NCI-H187 (cell line): ENCODE results near the gene WDR70.
A peak's percentile ranks its signal among the peaks of the same experiment; 100 is the strongest.
"Not testable (repeated sequence)": the region's sequence is repeated elsewhere in the genome, so short reads cannot be mapped to it uniquely, and the experiment has no call there.

Source experiments
- DNase-seq, 2 experiments: peaks; one replicate each; lab custom pipeline; 2025; lab: John Stamatoyannopoulos, UW

Gene WDR70

DNA sequence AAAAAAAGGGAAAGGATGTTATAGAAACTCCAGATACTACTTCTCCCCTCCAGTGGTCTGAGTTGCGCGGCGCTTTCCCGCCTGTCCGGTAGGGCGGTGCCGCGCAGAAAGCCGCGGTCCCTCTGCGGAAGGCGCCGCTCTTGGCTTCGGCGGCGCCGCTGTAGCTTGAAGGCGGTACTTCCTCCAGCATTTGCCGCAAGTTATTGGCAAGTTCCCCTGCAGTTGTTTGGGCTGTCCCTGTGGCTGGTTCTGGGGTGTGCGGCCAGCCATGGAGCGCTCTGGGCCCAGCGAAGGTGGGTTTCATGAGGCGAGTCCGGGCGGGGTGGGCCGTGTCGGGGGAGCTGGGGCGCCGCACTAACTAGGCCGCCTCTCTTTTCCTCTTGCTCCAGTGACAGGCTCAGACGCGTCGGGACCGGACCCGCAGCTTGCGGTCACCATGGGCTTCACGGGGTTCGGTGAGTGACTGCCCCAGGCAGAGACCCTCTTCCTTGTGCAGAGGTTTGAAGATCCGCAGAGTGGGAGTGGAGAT, at the start of gene WDR70:
Gene WDR70 (plus strand): TSS at position 219 of the 529 bp plus-strand sequence. CDS start 50 bp downstream, at position 269.
- DNase-seq, result peak; percentile 56 to 83

- DNase-seq, result not testable (repeated sequence)
These were observed 44.4 kb upstream of the WDR70 start for GRCh38 chr5:37334754-37335153.

DNA sequence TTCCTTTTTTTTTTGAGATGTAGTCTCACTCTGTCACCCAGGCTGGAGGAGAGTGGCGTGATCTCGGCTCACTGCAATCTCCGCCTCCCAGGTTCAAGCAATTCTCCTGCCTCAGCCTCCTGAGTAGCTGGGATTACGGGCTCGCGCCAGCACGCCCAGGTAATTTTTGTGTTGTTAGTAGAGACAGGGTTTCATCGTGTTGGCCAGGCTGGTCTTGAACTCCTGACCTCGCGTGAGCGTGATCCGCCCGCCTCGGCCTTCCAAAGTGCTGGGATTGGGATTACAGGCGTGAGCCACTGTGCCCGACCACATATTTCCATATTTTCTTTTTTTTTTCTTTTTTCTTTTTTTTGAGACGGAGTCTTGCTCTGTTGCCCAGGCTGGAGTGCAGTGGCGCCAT, 36.4 kb upstream of the WDR70 start:
- DNase-seq, result not testable (repeated sequence)

DNA sequence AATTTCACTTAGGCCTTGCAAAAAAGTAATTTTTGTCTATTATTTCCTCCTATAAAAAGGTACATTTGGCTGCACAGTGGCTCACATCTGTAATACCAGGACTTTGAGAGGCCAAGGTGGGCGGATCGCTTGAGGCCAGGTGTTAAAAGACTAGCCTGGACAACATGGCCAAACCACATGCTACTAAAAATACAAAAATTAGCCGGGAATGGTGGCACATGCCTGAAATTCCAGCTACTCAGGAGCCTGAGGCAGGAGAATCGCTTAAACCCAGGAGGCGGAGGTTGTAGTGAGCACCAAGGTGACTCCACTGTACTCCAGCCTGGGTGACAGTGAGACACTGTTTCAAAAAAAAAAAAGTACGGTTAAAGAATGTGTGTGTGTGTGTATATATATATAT, 24.0 kb upstream of the WDR70 start:
- DNase-seq, result no peak

GRCh38 chr5:37370550-37370863, 8.6 kb upstream of the WDR70 start:
- no peak for DNase-seq

- DNase-seq, result peak; percentile 84 to 87
These were observed 8.0 kb upstream of the WDR70 start, which contains the start of gene NUP155 for GRCh38 chr5:37370864-37371726. TSS of gene NUP155 (minus strand) at chr5:37371106. CDS start at chr5:37370977, 129 bp downstream.

- DNase-seq, result no peak
These were observed 4.0 kb upstream of the WDR70 start for GRCh38 chr5:37375091-37375490.

- DNase-seq, result not testable (repeated sequence)
These were observed 1.1 kb upstream of the WDR70 start for GRCh38 chr5:37378066-37378465.

DNA sequence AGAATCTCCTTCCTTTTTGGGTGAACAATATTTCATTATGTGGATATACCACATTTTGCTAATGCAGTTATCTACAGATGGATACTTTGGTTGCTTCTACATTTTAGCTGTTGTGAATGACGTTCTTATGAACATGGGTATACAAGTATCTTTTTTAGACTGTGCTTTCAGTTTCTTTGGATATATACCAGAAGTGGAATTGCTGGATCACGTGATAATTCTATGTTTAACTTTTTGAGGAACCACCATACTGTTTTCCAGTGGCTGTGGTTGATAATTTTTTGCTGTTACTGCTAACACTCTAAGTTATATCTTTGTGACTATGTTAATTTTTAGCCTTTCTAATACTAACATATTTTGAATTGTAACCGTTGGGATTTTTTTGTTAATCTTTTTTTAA, 12.5 kb downstream of the WDR70 start:
- no peak for DNase-seq

GRCh38 chr5:37396352-37396751, 17.2 kb downstream of the WDR70 start:
- DNase-seq, result no peak

DNA sequence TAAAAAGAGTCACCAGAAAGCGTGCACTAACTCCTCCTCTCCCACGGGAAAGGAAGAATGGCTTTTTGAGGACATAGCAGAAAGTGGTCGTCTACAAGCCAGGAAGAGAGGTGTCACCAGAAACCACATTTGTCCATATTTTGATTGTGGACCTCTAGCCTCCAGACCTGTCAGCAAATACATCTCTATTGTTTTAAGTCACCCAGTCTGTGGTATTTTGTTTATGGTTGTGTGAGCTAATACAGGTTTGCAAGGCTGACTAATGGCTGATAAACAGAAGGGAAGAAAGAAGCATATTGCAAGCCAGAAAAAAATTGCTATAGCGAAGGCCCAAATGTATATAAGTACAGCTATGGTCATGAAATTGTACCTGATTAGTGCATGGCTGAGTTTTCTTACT, 21.4 kb downstream of the WDR70 start:
- DNase-seq, result no peak

- no peak for DNase-seq
These were observed 33.4 kb downstream of the WDR70 start for GRCh38 chr5:37412515-37412914.

GRCh38 chr5:37415456-37415855, 36.3 kb downstream of the WDR70 start:
- not testable (repeated sequence) for DNase-seq

DNA sequence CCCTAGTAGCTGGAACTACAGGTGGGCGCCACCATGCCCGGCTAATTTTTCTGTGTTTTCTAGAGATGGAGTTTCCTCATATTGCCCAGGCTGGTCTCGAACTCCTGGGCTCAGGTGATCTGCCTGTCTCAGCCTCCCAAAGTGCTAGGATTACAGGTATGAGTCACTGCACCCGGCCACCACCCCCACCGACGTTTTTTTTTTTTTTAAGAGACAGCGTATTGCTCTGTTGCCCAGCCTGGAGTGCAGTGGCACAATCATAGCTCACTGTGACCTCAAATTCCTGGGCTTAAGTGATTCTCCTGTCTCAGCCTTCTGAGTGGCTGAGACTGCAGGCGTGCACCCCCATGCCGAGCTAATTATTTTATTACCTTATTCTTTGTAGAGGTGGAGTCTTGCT, 38.2 kb downstream of the WDR70 start:
- no peak for DNase-seq

GRCh38 chr5:37424441-37424840, 45.3 kb downstream of the WDR70 start:
- no peak for DNase-seq

DNA sequence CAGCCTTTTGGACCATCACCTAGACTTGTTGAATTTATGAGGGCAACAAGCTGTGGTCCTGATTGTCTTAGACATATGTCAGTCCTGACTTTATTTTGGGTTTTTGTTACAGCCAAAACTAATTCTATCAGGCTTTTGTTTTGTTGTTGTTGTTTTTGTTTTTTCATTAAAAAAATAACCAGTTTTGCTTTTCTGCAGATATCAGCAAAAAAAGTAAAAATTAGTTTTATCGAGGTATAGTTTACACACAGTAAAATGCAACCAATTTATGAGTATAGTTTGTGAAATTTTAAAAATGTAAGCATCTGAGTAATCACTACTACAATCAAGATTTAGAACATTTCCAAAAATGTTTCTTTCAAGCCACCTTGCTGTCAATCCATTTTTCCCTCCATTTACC, 48.9 kb downstream of the WDR70 start:
- no peak for DNase-seq

DNA sequence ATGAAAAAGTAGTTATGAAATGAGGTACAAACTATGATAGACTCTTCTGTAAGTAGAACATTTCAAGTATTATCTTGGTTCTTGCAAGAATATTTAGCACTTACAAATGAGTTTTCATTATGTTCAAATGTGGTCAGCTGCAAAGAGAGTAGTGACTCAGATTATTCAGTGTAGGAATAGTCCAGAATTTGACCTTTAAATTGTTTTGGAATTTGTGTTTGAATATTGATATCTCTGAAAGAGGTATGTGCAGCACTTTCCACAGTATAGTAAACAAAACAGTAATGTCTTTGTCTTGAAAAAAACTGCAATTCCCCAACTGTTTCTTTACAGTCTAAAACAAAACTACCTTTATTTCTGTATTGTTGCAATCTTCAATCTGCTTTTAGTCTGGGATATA, 56.1 kb downstream of the WDR70 start:
- DNase-seq, result no peak

GRCh38 chr5:37436146-37436934, 57.2 kb downstream of the WDR70 start:
- DNase-seq, result no peak

GRCh38 chr5:37437711-37438110, 58.6 kb downstream of the WDR70 start:
- no peak for DNase-seq

GRCh38 chr5:37445783-37446182, 66.7 kb downstream of the WDR70 start:
- DNase-seq, result not testable (repeated sequence)

- DNase-seq, result no peak
These were observed 69.8 kb downstream of the WDR70 start for GRCh38 chr5:37448941-37449340.

DNA sequence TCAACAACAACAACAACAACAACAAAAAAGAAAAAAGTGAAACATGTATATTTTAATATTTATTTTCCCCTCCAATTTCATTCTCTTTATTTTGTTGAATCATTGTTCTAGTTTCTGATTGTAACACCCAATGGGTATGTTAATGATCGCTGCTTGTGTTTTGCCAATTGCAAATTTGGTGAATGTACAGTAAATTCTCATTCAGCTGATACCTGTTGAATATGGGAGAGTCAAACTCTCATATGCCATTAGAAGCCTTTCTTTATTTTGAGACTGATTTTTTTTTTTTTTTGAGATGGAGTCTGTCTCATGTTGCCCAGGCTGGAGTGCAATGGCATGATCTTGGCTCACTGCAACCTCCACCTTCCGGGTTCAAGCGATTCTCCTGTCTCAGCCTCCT, 72.9 kb downstream of the WDR70 start:
- DNase-seq, result not testable (repeated sequence)

DNA sequence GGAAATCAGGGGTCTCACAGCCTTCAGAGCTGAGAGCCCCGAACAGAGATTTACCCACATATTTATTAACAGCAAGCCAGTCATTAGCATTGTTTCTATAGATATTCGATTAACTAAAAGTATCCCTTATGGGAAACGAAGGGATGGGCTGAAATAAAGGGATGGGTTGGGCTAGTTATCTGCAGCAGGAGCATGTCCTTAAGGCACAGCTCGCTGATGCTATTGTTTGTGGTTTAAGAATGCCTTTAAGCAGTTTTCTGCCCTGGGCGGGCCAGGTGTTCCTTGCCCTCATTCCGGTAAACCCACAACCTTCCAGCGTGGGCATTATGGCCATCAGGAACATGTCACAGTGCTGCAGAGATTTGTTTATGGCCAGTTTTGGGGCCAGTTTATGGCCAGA, 74.1 kb downstream of the WDR70 start:
- not testable (repeated sequence) for DNase-seq
